Upper lobe of left lung (tissue), 6 donors: ENCODE data around the gene CENPF. TPM values are rescaled to one million over a fixed set of nuclear protein-coding genes. Genes with fewer than 3 reads are reported as not detected.

ENCODE experiments used
- ATAC-seq, 2 donors: fragments of 200-7000 bp; cut with Tn5 transposase; one replicate each; pipeline ENCODE4 v1.9.1; 2022; ENCODE audit warnings: mild to moderate bottlenecking in 2 of 2, moderate library complexity in 2 of 2; ENCODE audit not compliant: low FRiP score in 2 of 2
- DNase-seq, 2 donors: peaks; one replicate each; pipeline ENCODE4 v3.0.0-alpha.2; 2019 to 2020
- H3K27ac ChIP-seq, 4 donors: fragments of 200-600 bp; sonication (generic); one replicate each; pipeline ENCODE4 v1.5.1; 2016 to 2019
- H3K27me3 ChIP-seq, 4 donors: fragments of 200-600 bp; sonication (generic); one replicate each; pipeline ENCODE4 v1.5.1; 2017 to 2019
- H3K36me3 ChIP-seq, 4 donors: fragments of 200-600 bp; sonication (generic); one replicate each; pipeline ENCODE4 v1.5.1; 2016 to 2019
- H3K4me1 ChIP-seq, 4 donors: fragments of 200-600 bp; sonication (generic); one replicate each; pipeline ENCODE4 v1.5.1; 2018 to 2019
- H3K4me3 ChIP-seq, 4 donors: fragments of 200-600 bp; sonication (generic); one replicate each; pipeline ENCODE4 v1.5.1; 2017 to 2019; ENCODE audit warnings: mild to moderate bottlenecking in 2 of 4, moderate library complexity in 1 of 4
- H3K9me3 ChIP-seq, 4 donors: fragments of 200-600 bp; sonication (generic); one replicate each; pipeline ENCODE4 v1.5.1; 2018 to 2019
- EP300 ChIP-seq, 4 donors: sonication (generic); formaldehyde crosslinking; IDR thresholded peaks; one replicate each; pipeline ENCODE4 v1.5.1; 2017; ENCODE audit warnings: antibody characterized with exemption in 4 of 4, control low read depth in 2 of 4
- POLR2A ChIP-seq, 4 donors: fragments of 450-650 bp; IDR thresholded peaks; one replicate each; pipeline ENCODE4 v1.5.1; 2016 to 2017; ENCODE audit warnings: antibody characterized with exemption in 4 of 4, mild to moderate bottlenecking in 2 of 4
- POLR2AphosphoS5 ChIP-seq, 2 donors: sonication (generic); formaldehyde crosslinking; IDR thresholded peaks; one replicate each; pipeline ENCODE4 v1.5.1; 2017; ENCODE audit warnings: antibody characterized with exemption in 2 of 2
- WGBS, 2 donors: methylation state at CpG; one replicate each; pipeline ENCODE4 v1.1.5; 2017 to 2018; 5-methylcytosine and 5-hydroxymethylcytosine counted together
- total RNA-seq, 6 donors: library from RNA; depleted of rRNA in 4 of 6; stranded (reverse); fragments of >200 nt in 4 of 6; gene quantifications; one replicate each; pipeline versions ENCODE4 v1.1.0 to v1.2.1, GENCODE V29; 2016 to 2021
- TF ChIP-seq, protein P1 (sequence below), 6 experiments: fragments of 450-650 bp in 4 of 6; fragments of 200-600 bp in 2 of 6; sonication (generic) in 2 of 6; IDR thresholded peaks; one replicate each; pipeline ENCODE4 v1.5.1; 2016 to 2019; ENCODE audit warnings: antibody characterized with exemption in 6 of 6
- donor health status: DM: no; HTN: no; CAD: no; lungs with moderate emphysema.
- donor health status: DM: no; HTN: yes; CAD: no; lungs with severe emphysema.

CENPF gene
- total RNA-seq, 6 donors from 2014 or later = 1.0 to 12.1 (median 3.0) TPM

DNA sequence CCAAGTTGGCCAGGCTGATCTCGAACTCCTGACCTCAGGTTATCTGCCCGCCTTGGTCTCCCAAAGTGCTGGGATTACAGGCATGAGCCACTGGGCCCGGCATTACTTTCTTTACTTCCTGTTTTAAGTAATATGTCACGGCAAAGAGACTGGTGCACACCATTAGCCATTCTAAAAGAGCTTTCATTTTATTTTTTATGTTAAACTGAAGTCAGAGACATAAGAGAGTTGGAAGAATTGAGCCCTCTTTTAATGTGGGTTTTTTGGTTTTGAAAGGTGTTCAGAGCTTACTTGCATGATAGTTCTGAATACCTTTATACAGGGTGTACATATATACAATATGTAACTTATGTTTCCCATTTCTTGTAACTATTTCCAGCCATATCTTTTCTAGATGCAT, 14.3 kb downstream of the CENPF start:
- no peak for ATAC-seq

DNA sequence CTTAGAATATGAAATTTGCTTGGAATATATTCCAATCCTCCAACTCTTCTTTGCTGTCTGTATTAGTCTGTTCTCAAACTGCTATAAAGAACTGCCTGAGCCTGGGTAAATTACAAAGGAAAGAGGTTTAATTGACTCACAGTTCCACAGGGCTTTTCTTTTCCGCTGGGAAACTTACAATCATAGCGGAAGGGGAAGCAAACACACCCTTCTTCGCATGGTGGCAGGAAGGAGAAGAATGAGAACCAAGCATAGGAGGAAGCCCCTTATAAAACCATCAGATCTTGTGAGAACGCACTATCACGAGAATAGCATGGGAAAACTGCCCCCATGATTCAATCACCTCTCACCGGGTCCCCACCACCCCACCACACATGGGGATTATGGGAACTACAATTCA, 14.8 kb downstream of the CENPF start:
- ATAC-seq = no peak
- H3K4me1 ChIP-seq = no peaks in the 10 kb centered on the region
- no peaks in the 10 kb centered on the region for H3K27me3 ChIP-seq
- H3K9me3 ChIP-seq = no peaks in the 10 kb centered on the region
- no peaks in the 10 kb centered on the region for H3K36me3 ChIP-seq
- DNase-seq = no peak
- 83% methylated on average over 6 of the region's 6 CpGs for WGBS, 2 donors
- TF ChIP-seq POLR2AphosphoS5 (IDR thresholded peaks at IDR 0.05) = no peak
- TF ChIP-seq EP300 (IDR thresholded peaks at IDR 0.05) = no peak
- TF ChIP-seq, protein P1, sequence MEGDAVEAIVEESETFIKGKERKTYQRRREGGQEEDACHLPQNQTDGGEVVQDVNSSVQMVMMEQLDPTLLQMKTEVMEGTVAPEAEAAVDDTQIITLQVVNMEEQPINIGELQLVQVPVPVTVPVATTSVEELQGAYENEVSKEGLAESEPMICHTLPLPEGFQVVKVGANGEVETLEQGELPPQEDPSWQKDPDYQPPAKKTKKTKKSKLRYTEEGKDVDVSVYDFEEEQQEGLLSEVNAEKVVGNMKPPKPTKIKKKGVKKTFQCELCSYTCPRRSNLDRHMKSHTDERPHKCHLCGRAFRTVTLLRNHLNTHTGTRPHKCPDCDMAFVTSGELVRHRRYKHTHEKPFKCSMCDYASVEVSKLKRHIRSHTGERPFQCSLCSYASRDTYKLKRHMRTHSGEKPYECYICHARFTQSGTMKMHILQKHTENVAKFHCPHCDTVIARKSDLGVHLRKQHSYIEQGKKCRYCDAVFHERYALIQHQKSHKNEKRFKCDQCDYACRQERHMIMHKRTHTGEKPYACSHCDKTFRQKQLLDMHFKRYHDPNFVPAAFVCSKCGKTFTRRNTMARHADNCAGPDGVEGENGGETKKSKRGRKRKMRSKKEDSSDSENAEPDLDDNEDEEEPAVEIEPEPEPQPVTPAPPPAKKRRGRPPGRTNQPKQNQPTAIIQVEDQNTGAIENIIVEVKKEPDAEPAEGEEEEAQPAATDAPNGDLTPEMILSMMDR (IDR thresholded peaks at IDR 0.05) = no peak
- no peak for TF ChIP-seq POLR2A (IDR thresholded peaks at IDR 0.05)
- H3K27ac ChIP-seq = no peak overlapping the region
- H3K4me3 ChIP-seq = no peak overlapping the region

More for the DNA sequence above, 14.3 kb downstream of the CENPF start:
- H3K4me1 ChIP-seq = no peaks in the 10 kb centered on the region
- no peaks in the 10 kb centered on the region for H3K27me3 ChIP-seq
- 87 to 96% methylated on average over 4 of the region's 4 CpGs for WGBS, 2 donors
- no peak for TF ChIP-seq POLR2AphosphoS5 (IDR thresholded peaks at IDR 0.05)
- TF ChIP-seq, protein P1 (IDR thresholded peaks at IDR 0.05) = no peak
- TF ChIP-seq EP300 (IDR thresholded peaks at IDR 0.05) = no peak
- no peak for TF ChIP-seq POLR2A (IDR thresholded peaks at IDR 0.05)
- no peaks in the 10 kb centered on the region for H3K36me3 ChIP-seq
- H3K9me3 ChIP-seq = no peaks in the 10 kb centered on the region
- H3K27ac ChIP-seq = no peak overlapping the region
- H3K4me3 ChIP-seq = no peak overlapping the region
- no peak for DNase-seq

DNA sequence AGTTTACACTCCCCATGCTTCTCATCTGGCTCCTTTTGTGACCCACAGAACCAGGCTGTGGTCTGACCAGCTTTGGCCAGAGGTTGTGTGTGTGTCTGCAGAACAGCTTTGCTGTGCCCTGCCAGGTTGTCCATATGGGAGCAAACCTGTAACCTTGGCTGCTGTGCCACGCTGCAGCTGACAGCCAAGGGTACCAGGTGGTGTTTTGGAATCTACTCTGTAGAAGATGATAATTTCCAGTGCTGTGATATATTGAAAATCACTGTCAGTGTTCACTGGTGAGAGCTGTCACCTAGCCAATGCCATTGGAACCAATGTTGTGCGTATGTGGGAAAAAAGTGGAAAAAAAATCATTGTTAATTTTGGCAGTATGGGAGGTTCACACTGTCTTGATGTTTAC, 18.2 kb downstream of the CENPF start:
- no peak for TF ChIP-seq POLR2AphosphoS5 (IDR thresholded peaks at IDR 0.05)
- TF ChIP-seq, protein P1 (IDR thresholded peaks at IDR 0.05) = no peak
- TF ChIP-seq POLR2A (IDR thresholded peaks at IDR 0.05) = no peak
- TF ChIP-seq EP300 (IDR thresholded peaks at IDR 0.05) = no peak
- H3K9me3 ChIP-seq = no peaks in the 10 kb centered on the region
- no peak overlapping the region for H3K4me3 ChIP-seq
- no peaks in the 10 kb centered on the region for H3K36me3 ChIP-seq
- DNase-seq (no peak), ATAC-seq (no peak)
- H3K27me3 ChIP-seq = no peaks in the 10 kb centered on the region
- H3K27ac ChIP-seq = no peak overlapping the region
- H3K4me1 ChIP-seq = no peaks in the 10 kb centered on the region
- WGBS, 2 donors = 91 to 97% methylated on average over 2 of the region's 2 CpGs

DNA sequence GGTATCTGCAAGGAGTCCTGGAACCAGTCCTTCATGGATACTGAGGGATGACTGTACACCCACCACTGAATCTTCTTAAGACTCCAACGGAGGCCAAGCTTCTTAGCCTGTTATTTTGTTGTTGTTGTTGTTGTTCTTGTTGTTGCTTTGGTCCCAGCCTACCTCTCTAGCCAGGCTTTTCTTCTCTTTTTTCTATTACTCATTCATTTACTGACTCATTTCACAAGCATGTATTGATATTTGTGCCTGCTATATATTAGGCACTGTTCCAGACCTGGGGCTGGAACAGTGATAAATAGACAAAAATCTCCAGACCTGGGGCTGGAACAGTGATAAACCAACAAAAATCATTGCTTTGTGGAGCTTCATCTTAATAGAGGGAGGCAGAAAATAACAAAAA, 20.4 kb downstream of the CENPF start:
- ATAC-seq = no peak
- 88 to 96% methylated on average over 1 of the region's 1 CpG for WGBS, 2 donors

DNA sequence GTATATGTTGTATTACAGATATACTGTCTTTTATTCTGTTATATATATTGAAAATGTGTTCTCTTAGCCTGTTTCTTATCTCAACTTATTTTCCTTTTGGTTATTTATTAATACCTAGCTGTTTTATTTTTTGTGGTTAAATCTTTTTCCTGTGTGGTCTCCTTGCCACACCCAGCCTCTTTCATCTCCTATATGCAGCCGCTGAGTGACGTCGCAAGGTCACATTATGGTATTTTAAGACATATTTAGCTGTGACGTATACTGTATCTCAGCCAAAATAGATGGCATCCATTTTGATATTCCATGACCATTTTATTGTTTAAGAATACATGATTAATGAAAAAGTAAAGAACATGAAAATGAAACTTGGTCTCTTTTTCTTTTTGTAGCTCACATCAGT, 29.1 kb downstream of the CENPF start:
- TF ChIP-seq, protein P1 (IDR thresholded peaks at IDR 0.05) = no peak
- no peak for TF ChIP-seq EP300 (IDR thresholded peaks at IDR 0.05)
- TF ChIP-seq POLR2A (IDR thresholded peaks at IDR 0.05) = no peak
- no peak for TF ChIP-seq POLR2AphosphoS5 (IDR thresholded peaks at IDR 0.05)
- Histone ChIP-seq H3K4me3 (no peak overlapping the region), H3K4me1 (no peaks in the 10 kb centered on the region), H3K9me3 (no peaks in the 10 kb centered on the region), H3K36me3 (no peaks in the 10 kb centered on the region), H3K27ac (no peak overlapping the region), H3K27me3 (no peaks in the 10 kb centered on the region)
- DNase-seq = no peak
- WGBS, 2 donors = 77 to 82% methylated on average over 4 of the region's 4 CpGs
- ATAC-seq = no peak

More for the DNA sequence above, 20.4 kb downstream of the CENPF start:
- Histone ChIP-seq H3K9me3 (no peaks in the 10 kb centered on the region), H3K36me3 (no peaks in the 10 kb centered on the region), H3K4me3 (no peak overlapping the region), H3K27ac (no peak overlapping the region), H3K27me3 (no peaks in the 10 kb centered on the region), H3K4me1 (no peaks in the 10 kb centered on the region)
- DNase-seq = no peak
- no peak for TF ChIP-seq POLR2AphosphoS5 (IDR thresholded peaks at IDR 0.05)
- TF ChIP-seq POLR2A (IDR thresholded peaks at IDR 0.05) = no peak
- TF ChIP-seq EP300 (IDR thresholded peaks at IDR 0.05) = no peak
- TF ChIP-seq, protein P1 (IDR thresholded peaks at IDR 0.05) = no peak
